Stomach (tissue), 9 donors: ENCODE results near the gene SMIM44. TPM values are rescaled to one million over a fixed set of nuclear protein-coding genes. Genes with fewer than 3 reads are reported as not detected.

Experiments
- DNase-seq, 2 donors: peaks; one replicate each; pipeline versions ENCODE4 v3.0.0 to v3.0.0-alpha.2; 2013 to 2019
- H3K27ac ChIP-seq, 5 donors: fragments of 200-600 bp in 4 of 5; sonication (generic) in 4 of 5; one replicate each; pipeline ENCODE4 v1.5.1; 2013 to 2019; ENCODE audit warnings: mild to moderate bottlenecking in 1 of 5, moderate library complexity in 1 of 5
- H3K27me3 ChIP-seq, 3 donors: fragments of 200-600 bp; sonication (generic); one replicate each; pipeline ENCODE4 v1.5.1; 2017 to 2019; ENCODE audit warnings: mixed run types in 1 of 3
- H3K36me3 ChIP-seq, 4 donors: fragments of 200-600 bp; sonication (generic); 1 replicate in 3 of 4; 2 replicates in 1 of 4; pipeline ENCODE4 v1.5.1; 2016 to 2019
- H3K4me1 ChIP-seq, 4 donors: fragments of 200-600 bp; sonication (generic); one replicate each; pipeline ENCODE4 v1.5.1; 2016 to 2019
- H3K4me3 ChIP-seq, 4 donors: fragments of 200-600 bp; sonication (generic) in 3 of 4; one replicate each; pipeline ENCODE4 v1.5.1; 2016 to 2019; ENCODE audit warnings: mild to moderate bottlenecking in 1 of 4
- H3K9me3 ChIP-seq, 4 donors: fragments of 200-600 bp; sonication (generic); one replicate each; pipeline ENCODE4 v1.5.1; 2016 to 2019
- EP300 ChIP-seq: sonication (generic); formaldehyde crosslinking; IDR thresholded peaks from one replicate; pipeline ENCODE4 v1.6.1; 2017; ENCODE audit warnings: antibody characterized with exemption
- POLR2A ChIP-seq, 4 donors: fragments of 450-650 bp; IDR thresholded peaks; one replicate each; pipeline ENCODE4 v1.6.1; 2016; ENCODE audit warnings: antibody characterized with exemption in 4 of 4, control low read depth in 2 of 4, mild to moderate bottlenecking in 1 of 4, moderate library complexity in 1 of 4
- POLR2AphosphoS5 ChIP-seq, 3 donors: sonication (generic); formaldehyde crosslinking; IDR thresholded peaks; one replicate each; pipeline ENCODE4 v1.6.1; 2016; ENCODE audit warnings: antibody characterized with exemption in 3 of 3
- WGBS, 5 donors: extraction: QIAGEN DNeasy Blood & Tissue Kit in 3 of 5; methylation state at CpG; one replicate each; pipeline versions ENCODE4 v1.1.5 to v1.1.7; 2013 to 2018; 5-methylcytosine and 5-hydroxymethylcytosine counted together
- intact Hi-C: fragments of 100-400 bp; cut with DNase I; formaldehyde crosslinking; loops from one replicate; pipeline ENCODE4 v1.15.1; 2023; ENCODE audit warnings: low total_unique reads
- polyA plus RNA-seq, 3 donors: library from polyadenylated mRNA; stranded (reverse); fragments of 200-250 nt; gene quantifications; one replicate each; pipeline ENCODE4 v1.2.3, GENCODE V29; 2013
- total RNA-seq, 5 donors: library from RNA; depleted of rRNA; stranded (reverse); fragments of >200 nt; gene quantifications; one replicate each; pipeline versions ENCODE4 v1.1.0 to v1.2.3, GENCODE V29; 2014 to 2016
- TF ChIP-seq, protein P1 (sequence below), 7 experiments: fragments of 450-650 bp in 4 of 7; fragments of 200-600 bp in 3 of 7; sonication (generic) in 3 of 7; IDR thresholded peaks; one replicate each; pipeline ENCODE4 v1.5.1; 2016 to 2019; ENCODE audit warnings: antibody characterized with exemption in 7 of 7, control low read depth in 2 of 7, mild to moderate bottlenecking in 1 of 7
- donor health status: healthy with polysubstance abuse.
- donor health status: Bipolar disorder and iron deficiency.
- donor health status: healthy.

SMIM44 gene
- total and polyA plus RNA-seq, 8 donors, result 2.7 TPM; not detected in 7

DNA sequence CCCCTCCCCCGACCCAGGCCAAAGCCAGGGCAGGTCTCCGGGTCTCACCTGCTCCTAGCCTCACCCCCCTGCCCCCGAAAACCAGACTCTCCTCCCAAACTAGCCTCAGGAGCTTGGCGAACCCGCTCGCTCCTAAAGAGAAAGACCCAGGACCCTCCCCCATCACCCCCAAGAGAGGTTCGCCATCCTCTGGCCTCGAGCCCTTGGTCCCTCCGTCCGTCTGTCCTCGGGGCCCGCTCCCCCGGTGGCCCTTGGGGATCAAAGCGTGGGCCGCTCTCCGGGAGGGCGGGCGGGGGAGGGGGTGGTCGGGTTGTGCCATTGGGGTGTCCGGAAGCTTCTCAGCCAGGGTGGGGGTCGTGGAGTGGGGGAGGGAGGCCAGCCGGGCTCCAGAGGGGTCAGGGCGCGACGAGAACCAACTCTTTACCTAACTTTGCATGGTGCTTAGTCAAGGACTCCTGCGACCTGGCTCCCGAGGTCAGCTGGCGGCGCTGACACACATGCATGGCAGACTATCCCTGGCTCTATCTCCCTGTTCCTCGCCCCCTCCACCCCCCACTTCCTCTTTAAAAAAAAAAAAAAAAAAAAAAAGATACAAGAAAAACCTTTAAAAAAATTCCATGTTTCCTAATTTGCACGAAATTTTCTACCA, 18.5 kb downstream of the SMIM44 start:
- Histone ChIP-seq H3K27ac (peak overlapping the region in 4 of 5 donors; percentile 8 to 90 (median 57)), H3K4me3 (no peak overlapping the region), H3K27me3 (no peaks in the 10 kb centered on the region), H3K4me1 (peaks cover 12 to 74% (median 43%) of the 10 kb centered on the region in 4 donors), H3K36me3 (peaks cover 38 to 61% (median 53%) of the 10 kb centered on the region in 4 donors), H3K9me3 (no peaks in the 10 kb centered on the region)
- DNase-seq, result no peak
- TF ChIP-seq EP300 (no peak), POLR2A (IDR thresholded peaks at IDR 0.05) (no peak)
- TF ChIP-seq, protein P1, sequence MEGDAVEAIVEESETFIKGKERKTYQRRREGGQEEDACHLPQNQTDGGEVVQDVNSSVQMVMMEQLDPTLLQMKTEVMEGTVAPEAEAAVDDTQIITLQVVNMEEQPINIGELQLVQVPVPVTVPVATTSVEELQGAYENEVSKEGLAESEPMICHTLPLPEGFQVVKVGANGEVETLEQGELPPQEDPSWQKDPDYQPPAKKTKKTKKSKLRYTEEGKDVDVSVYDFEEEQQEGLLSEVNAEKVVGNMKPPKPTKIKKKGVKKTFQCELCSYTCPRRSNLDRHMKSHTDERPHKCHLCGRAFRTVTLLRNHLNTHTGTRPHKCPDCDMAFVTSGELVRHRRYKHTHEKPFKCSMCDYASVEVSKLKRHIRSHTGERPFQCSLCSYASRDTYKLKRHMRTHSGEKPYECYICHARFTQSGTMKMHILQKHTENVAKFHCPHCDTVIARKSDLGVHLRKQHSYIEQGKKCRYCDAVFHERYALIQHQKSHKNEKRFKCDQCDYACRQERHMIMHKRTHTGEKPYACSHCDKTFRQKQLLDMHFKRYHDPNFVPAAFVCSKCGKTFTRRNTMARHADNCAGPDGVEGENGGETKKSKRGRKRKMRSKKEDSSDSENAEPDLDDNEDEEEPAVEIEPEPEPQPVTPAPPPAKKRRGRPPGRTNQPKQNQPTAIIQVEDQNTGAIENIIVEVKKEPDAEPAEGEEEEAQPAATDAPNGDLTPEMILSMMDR (IDR thresholded peaks at IDR 0.05), result no peak
- WGBS, 5 donors, result 80 to 83% (median 82%) methylated on average over 23 to 31 of the region's 31 CpGs
- intact Hi-C loops, result no loop called here

- TF ChIP-seq POLR2A (IDR thresholded peaks at IDR 0.05) (no peak), POLR2AphosphoS5 (IDR thresholded peaks at IDR 0.05) (no peak), EP300 (no peak)
- TF ChIP-seq, protein P1 (IDR thresholded peaks at IDR 0.05), result no peak
- Histone ChIP-seq H3K27ac (peak overlapping the region in 4 of 5 donors; percentile 38 to 90 (median 57)), H3K4me1 (peaks cover 20 to 81% (median 47%) of the 10 kb centered on the region in 4 donors), H3K36me3 (peaks cover 38 to 65% (median 54%) of the 10 kb centered on the region in 4 donors), H3K27me3 (no peaks in the 10 kb centered on the region), H3K9me3 (no peaks in the 10 kb centered on the region), H3K4me3 (no peak overlapping the region)
- 77 to 88% (median 82%) methylated on average over 12 to 57 of the region's 57 CpGs for WGBS, 5 donors
- intact Hi-C loops, result no loop called here
- DNase-seq, result no peak
These were observed 19.3 kb downstream of the SMIM44 start for GRCh38 chr19:3463714-3464586.

DNA sequence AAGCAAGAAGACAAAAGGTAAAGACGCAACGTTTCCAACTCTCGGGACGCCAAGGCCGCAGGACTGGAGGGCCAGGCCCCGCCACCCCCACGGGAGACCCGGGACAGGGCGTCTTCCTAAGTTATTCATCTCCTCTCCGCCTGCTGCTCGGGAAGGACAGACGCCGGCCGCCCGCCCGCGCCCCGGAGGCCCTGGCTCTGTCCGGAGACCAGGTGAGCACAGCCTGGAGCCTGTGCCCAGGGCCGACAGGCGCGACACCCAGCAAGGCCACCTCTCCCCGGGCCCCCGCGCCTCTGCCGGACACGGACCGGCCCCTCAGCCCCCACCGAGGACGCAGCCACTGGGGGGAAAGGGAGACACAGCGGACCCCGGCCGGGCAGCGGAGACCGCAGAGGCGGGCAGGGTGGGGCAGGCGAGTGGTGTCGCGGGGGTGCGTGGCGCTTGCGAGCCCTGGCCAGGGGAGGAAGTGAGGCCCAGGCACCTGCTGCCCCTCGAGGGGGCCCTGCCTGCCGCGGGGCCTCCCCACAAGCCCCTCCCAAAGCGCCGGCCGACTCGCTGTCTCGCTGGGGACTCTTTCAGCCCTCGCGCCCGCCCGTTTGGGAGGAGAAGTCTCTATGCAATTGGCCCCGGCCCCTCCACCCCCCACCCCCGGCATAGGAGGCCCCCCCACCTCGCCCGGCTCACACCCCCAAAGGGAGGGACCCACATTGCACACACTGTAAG, 20.1 kb downstream of the SMIM44 start:
- Histone ChIP-seq H3K4me1 (peaks cover 22 to 82% (median 50%) of the 10 kb centered on the region in 4 donors), H3K4me3 (no peak overlapping the region), H3K27ac (peak overlapping the region in 4 of 5 donors; percentile 38 to 90 (median 57)), H3K27me3 (no peaks in the 10 kb centered on the region), H3K9me3 (no peaks in the 10 kb centered on the region), H3K36me3 (peaks cover 38 to 68% (median 57%) of the 10 kb centered on the region in 4 donors)
- intact Hi-C loops, result no loop called here
- DNase-seq, result no peak
- 72 to 86% (median 81%) methylated on average over 36 to 58 of the region's 58 CpGs for WGBS, 5 donors
- no peak for TF ChIP-seq POLR2A (IDR thresholded peaks at IDR 0.05)
- TF ChIP-seq, protein P1 (IDR thresholded peaks at IDR 0.05), result no peak
- TF ChIP-seq POLR2AphosphoS5 (IDR thresholded peaks at IDR 0.05), result no peak
- TF ChIP-seq EP300, result no peak
